Activated CD4-positive, alpha-beta memory T cell treated with anti-CD3 and anti-CD28 coated beads, Interleukin-2, amount 10 ng/mL, durations not matched to agents 7 days and 5 days (primary cell): ENCODE measurements around the gene ZNF3. TPM values are rescaled to one million over a fixed set of nuclear protein-coding genes. Genes with fewer than 3 reads are reported as not detected.
A peak's percentile ranks its signal among the peaks of the same experiment; 100 is the strongest.

Experiments
- CTCF ChIA-PET: fragments of 350-600 bp; sonication (Branson Sonifier 250); formaldehyde crosslinking; loops from one replicate; lab custom pipeline; 2021; ENCODE audit warnings: antibody characterized with exemption, inconsistent platforms; lab: Charles Lee
- POLR2A ChIA-PET: fragments of 350-600 bp; sonication (Branson Sonifier 250); formaldehyde crosslinking; loops from one replicate; lab custom pipeline; 2021; ENCODE audit warnings: antibody characterized with exemption; lab: Charles Lee
- DNase-seq: peaks from one replicate; pipeline ENCODE4 v3.0.0-alpha.2; 2020
- H3K27ac Mint-ChIP-seq: one replicate; pipeline ENCODE4 v1.8.0; 2021; ENCODE audit warnings: mild to moderate bottlenecking, mixed read lengths
- H3K27me3 Mint-ChIP-seq: one replicate; pipeline ENCODE4 v1.8.0; 2021; ENCODE audit warnings: mixed read lengths
- H3K36me3 Mint-ChIP-seq: one replicate; pipeline ENCODE4 v1.8.0; 2021; ENCODE audit warnings: low read depth, mixed read lengths
- H3K4me1 Mint-ChIP-seq: one replicate; pipeline ENCODE4 v1.8.0; 2021; ENCODE audit warnings: mixed read lengths
- H3K4me3 Mint-ChIP-seq: one replicate; pipeline ENCODE4 v1.8.0; 2021; ENCODE audit warnings: mild to moderate bottlenecking, mixed read lengths
- H3K9me3 Mint-ChIP-seq: one replicate; pipeline ENCODE4 v1.8.0; 2021; ENCODE audit warnings: mixed read lengths
- total RNA-seq, 2 experiments: library from RNA; stranded (reverse); gene quantifications; one replicate each; pipeline ENCODE4 v1.2.3, GENCODE V29; 2021

The ZNF3 gene
- total RNA-seq, 2 experiments from 2014 or later: 21.1 to 22.1 TPM

- no peaks in the 10 kb centered on the region for H3K9me3 Mint-ChIP-seq
- H3K4me3 Mint-ChIP-seq: no peak overlapping the region
- H3K27me3 Mint-ChIP-seq: no peaks in the 10 kb centered on the region
- POLR2A ChIA-PET: interaction anchor here (3.0 kb wide), 1 partner anchor 19 kb away, joined by 13 read pairs; the partner anchor contains the start of gene MBLAC1
- no peak for DNase-seq
- peaks cover 51% of the 10 kb centered on the region for H3K36me3 Mint-ChIP-seq
- peaks cover 12% of the 10 kb centered on the region for H3K4me1 Mint-ChIP-seq
- CTCF ChIA-PET: no interaction called here
- no peak overlapping the region for H3K27ac Mint-ChIP-seq
These were observed 25.1 kb upstream of the ZNF3 start for GRCh38 chr7:100106633-100107032.

GRCh38 chr7:100105534-100105933 is 24.0 kb upstream of the ZNF3 start:
- ChIA-PET CTCF (no interaction called here), POLR2A (interaction anchor here (3.0 kb wide), 1 partner anchor 21 kb away, joined by 13 read pairs; the partner anchor contains the start of gene MBLAC1)
- Mint-ChIP-seq H3K36me3 (peaks cover 45% of the 10 kb centered on the region), H3K9me3 (no peaks in the 10 kb centered on the region), H3K4me3 (no peak overlapping the region), H3K27me3 (no peaks in the 10 kb centered on the region), H3K27ac (no peak overlapping the region), H3K4me1 (peaks cover 15% of the 10 kb centered on the region)
- DNase-seq: no peak

DNA sequence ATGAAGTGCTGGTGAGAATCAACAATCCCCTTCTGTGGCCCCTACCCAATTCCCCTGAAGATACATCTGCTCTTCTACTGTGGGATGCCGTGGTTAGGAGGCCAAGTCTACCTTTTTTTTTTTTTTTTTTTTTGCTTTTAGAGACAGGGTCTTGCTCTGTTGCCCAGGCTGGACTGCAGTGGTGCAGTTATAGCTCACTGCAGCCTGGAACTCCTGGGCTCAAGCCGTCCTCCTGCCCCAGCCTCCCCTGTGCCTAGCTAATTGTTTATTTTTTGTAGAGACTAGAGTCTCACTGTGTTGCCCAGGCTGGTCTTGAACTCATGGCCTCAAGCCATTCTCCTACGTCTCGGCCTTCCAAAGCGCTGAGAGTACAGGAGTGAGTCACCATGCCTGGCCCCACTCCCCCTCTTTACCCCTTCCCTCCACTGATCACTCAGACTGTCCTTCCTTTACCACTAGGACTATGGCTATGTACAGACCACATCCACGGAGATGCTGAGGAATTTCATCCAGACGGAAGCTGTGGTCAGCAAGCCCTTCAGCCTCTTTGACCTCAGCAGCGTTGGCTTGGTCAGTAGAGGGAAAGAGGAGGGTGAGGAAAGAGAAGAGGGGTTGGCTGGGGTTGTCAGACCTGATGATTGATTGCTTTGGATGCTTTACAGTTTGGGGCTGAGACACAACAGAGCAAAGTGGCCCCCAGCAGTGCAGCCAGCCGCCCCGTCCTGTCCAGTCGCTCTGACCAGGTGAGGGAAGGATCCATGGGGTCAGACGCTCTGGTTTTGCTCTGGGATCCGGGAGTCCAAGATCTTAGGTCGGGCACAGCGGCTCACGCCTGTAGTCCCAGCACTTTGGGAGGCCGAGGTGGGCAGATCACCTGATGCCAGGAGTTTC is 21.7 kb upstream of the ZNF3 start:
- Mint-ChIP-seq H3K4me1 (peaks cover 32% of the 10 kb centered on the region), H3K27ac (peak overlapping the region; percentile 32), H3K27me3 (no peaks in the 10 kb centered on the region), H3K4me3 (peak overlapping the region; percentile 84), H3K36me3 (peaks cover 52% of the 10 kb centered on the region), H3K9me3 (no peaks in the 10 kb centered on the region)
- CTCF ChIA-PET: interaction anchor here (0.6 to 2.6 kb wide), 6 partner anchors 17 to 1211 kb away, joined by 3 to 15 read pairs (median 3); partner anchors contain the start of gene LAMTOR4
- no peak for DNase-seq
- POLR2A ChIA-PET: interaction anchor here (1.1 to 4.2 kb wide), 8 partner anchors 10 to 483 kb away, joined by 3 to 169 read pairs (median 20); partner anchors contain the start of genes CNPY4, COPS6, FBXO24 and LAMTOR4

DNA sequence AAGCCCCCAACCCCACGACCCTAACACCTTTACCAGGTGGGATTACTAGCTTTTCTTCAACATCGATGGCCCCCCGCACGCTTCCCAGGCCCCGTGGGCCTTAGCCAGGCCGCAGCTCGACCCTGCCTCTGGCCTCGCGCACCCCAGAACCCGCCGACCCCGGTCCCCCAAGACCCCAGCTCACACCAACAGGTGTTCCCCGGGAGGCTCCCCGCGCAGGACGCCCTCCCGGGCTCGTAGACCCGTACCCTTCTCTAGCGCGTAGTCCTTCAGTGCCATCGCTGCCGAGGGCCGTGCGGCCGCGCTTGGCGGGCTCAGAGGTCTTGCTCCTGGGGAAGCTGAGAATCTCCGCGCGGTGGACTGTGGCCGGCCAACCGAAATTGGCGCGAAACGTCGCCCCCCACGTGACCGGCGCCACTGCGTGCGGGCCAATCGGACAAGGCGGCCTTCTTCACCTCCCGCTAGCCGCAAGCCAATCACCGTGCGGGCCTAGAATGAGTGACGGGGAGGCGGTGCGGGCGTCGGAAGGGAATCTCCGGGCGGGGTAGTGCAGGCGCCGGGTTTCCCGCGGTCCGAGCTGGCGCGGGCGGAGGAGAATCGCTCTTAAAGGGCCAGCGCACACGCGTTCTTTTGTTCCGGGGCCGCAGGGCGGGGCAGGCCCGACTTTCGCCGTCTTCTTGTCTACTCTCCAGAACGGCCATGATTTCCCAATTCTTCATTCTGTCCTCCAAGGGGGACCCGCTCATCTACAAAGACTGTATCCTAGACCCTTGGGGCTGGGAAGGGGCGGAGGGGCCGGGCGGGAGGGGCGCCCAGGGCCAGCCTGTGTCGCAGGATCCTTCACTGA is 19.7 kb upstream of the ZNF3 start, which contains the start of the genes AP4M1 and MCM7:
AP4M1 (plus strand) TSS at position 628 of the 847 bp plus-strand sequence; CDS start at position 700, 72 bp downstream.
MCM7 (minus strand) TSS at position 382 of the 847 bp plus-strand sequence; CDS start at position 279, 103 bp downstream.
- Mint-ChIP-seq H3K27ac (peak within 1 kb of the TSS; percentile 90), H3K4me3 (peak within 1 kb of the TSS; percentile 84), H3K27me3 (no peaks in the 10 kb centered on the region), H3K36me3 (peaks cover 50% of the 10 kb centered on the region), H3K4me1 (peaks cover 42% of the 10 kb centered on the region), H3K9me3 (no peaks in the 10 kb centered on the region)
- peak; percentile 99 for DNase-seq
- ChIA-PET CTCF (interaction anchor here (0.7 to 3.7 kb wide), 14 partner anchors 11 to 328 kb away, joined by 3 to 21 read pairs (median 4); partner anchors contain the start of genes LAMTOR4, ZCWPW1 and ZKSCAN1), POLR2A (interaction anchor here (0.8 to 4.2 kb wide), 46 partner anchors 9 to 774 kb away, joined by 3 to 169 read pairs (median 4); partner anchors contain the start of genes AGFG2, BUD31, CNPY4 and COPS6)

- Mint-ChIP-seq H3K9me3 (no peaks in the 10 kb centered on the region), H3K36me3 (peaks cover 53% of the 10 kb centered on the region), H3K4me3 (peak overlapping the region; percentile 84), H3K27me3 (no peaks in the 10 kb centered on the region), H3K27ac (peak overlapping the region; percentile 90), H3K4me1 (peaks cover 44% of the 10 kb centered on the region)
- DNase-seq: peak; percentile 89
- ChIA-PET POLR2A (interaction anchor here (0.8 to 4.2 kb wide), 37 partner anchors 8 to 774 kb away, joined by 3 to 169 read pairs (median 4); partner anchors contain the start of genes AGFG2, BUD31, CNPY4 and COPS6), CTCF (interaction anchor here (1.2 to 3.7 kb wide), 5 partner anchors 13 to 328 kb away, joined by 4 to 21 read pairs (median 4); partner anchors contain the start of gene ZCWPW1)
These were observed 19.0 kb upstream of the ZNF3 start for GRCh38 chr7:100100420-100101015.

- peak overlapping the region; percentile 84 for H3K4me3 Mint-ChIP-seq
- H3K27ac Mint-ChIP-seq: peak overlapping the region; percentile 16
- no peak for DNase-seq
- no peaks in the 10 kb centered on the region for H3K9me3 Mint-ChIP-seq
- POLR2A ChIA-PET: interaction anchor here (0.5 to 4.2 kb wide), 4 partner anchors 13 to 78 kb away, joined by 3 to 169 read pairs (median 22); partner anchors contain the start of genes COPS6 and ZNF3
- CTCF ChIA-PET: interaction anchor here (1.0 to 3.7 kb wide), 2 partner anchors 17 to 606 kb away, joined by 3 to 21 read pairs; no protein-coding TSS in a partner anchor
- H3K4me1 Mint-ChIP-seq: peaks cover 47% of the 10 kb centered on the region
- H3K36me3 Mint-ChIP-seq: peaks cover 60% of the 10 kb centered on the region
- H3K27me3 Mint-ChIP-seq: no peaks in the 10 kb centered on the region
These were observed 17.9 kb upstream of the ZNF3 start for GRCh38 chr7:100099452-100099851.

DNA sequence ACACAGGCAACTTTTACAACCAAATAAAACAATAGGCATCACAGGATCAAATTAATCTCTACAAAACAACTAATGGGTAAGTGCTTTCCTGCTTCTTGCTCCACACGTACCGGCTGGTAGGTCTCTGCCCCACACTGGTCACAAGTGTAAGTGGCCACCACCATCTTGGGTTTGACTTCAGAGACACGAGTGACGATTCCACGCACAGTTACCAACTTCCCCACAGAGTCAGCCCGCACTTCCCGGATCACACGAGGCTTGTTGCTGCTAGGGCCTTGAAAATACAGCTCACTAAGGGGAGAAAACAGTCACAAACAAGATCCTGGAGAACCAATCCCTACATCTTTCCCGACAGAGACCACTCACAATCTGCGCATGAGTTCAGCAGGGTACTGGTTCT is 17.4 kb upstream of the ZNF3 start:
- peaks cover 63% of the 10 kb centered on the region for H3K36me3 Mint-ChIP-seq
- H3K27me3 Mint-ChIP-seq: no peaks in the 10 kb centered on the region
- DNase-seq: no peak
- CTCF ChIA-PET: interaction anchor here (1.0 to 3.7 kb wide), 2 partner anchors 17 to 607 kb away, joined by 3 to 21 read pairs; no protein-coding TSS in a partner anchor
- peaks cover 47% of the 10 kb centered on the region for H3K4me1 Mint-ChIP-seq
- H3K9me3 Mint-ChIP-seq: no peaks in the 10 kb centered on the region
- peak overlapping the region; percentile 84 for H3K4me3 Mint-ChIP-seq
- POLR2A ChIA-PET: interaction anchor here (4.2 kb wide), 1 partner anchor 13 kb away, joined by 169 read pairs; the partner anchor contains the start of genes COPS6 and ZNF3
- H3K27ac Mint-ChIP-seq: no peak overlapping the region

DNA sequence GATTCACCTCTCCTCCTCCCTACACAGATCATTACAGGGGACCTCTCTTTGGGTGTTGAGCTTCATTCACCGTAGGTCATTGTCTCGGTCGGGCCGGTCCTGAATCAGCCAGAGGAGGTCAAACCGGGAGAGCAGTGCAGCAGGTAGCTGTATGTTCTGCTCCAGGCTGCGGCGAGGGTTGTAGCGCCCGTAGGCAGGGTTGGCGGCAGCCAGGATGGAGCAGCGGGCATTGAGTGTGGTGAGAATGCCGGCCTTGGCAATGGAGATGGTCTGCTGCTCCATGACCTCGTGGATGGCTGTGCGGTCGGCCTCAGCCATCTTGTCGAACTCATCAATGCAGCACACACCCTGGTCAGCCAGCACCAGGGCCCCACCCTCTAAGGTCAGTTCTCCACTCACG is 14.2 kb upstream of the ZNF3 start:
- Mint-ChIP-seq H3K9me3 (no peaks in the 10 kb centered on the region), H3K27me3 (no peaks in the 10 kb centered on the region), H3K27ac (peak overlapping the region; percentile 26), H3K4me1 (peaks cover 50% of the 10 kb centered on the region), H3K36me3 (peaks cover 93% of the 10 kb centered on the region), H3K4me3 (no peak overlapping the region)
- DNase-seq: no peak
- CTCF ChIA-PET: interaction anchor here (0.6 kb wide), 1 partner anchor 350 kb away, joined by 3 read pairs; no protein-coding TSS in a partner anchor
- POLR2A ChIA-PET: interaction anchor here (1.0 to 1.5 kb wide), 5 partner anchors 10 to 178 kb away, joined by 3 to 5 read pairs (median 3); partner anchors contain the start of gene MBLAC1

GRCh38 chr7:100095289-100095688 is 13.8 kb upstream of the ZNF3 start:
- POLR2A ChIA-PET: interaction anchor here (0.9 to 1.5 kb wide), 6 partner anchors 10 to 177 kb away, joined by 3 to 5 read pairs (median 3); partner anchors contain the start of gene MBLAC1
- Mint-ChIP-seq H3K9me3 (no peaks in the 10 kb centered on the region), H3K4me3 (no peak overlapping the region), H3K27me3 (no peaks in the 10 kb centered on the region), H3K36me3 (peaks cover 95% of the 10 kb centered on the region), H3K4me1 (peaks cover 54% of the 10 kb centered on the region), H3K27ac (no peak overlapping the region)
- CTCF ChIA-PET: interaction anchor here (0.6 kb wide), 1 partner anchor 350 kb away, joined by 3 read pairs; no protein-coding TSS in a partner anchor
- DNase-seq: no peak

DNA sequence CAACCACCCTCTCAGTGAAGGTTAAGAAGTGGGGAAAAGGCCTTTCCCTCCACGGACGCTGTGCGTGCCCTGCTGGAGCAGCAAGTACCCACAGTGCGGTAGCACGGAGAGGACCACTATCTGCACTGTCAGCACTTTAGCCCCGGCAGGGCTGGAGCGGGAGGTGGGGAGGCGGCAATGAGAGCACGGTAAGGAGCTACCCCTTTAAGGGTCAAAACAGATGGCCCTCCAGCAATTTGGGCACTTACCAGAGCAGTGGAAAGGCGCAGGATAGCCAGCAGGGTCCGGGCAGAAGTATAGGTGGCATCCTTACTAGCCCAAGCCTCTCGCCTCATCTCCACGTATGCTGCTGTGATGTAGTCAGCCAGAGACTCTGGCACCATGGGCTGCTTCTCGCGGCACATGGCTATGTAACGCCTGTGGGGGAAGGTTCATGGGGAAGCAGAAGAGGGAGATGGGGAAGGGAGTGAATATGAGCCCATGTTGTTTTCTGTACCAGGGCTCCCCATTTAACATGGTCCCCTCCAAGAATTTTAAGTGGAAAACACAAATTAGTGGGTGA is 12.5 kb upstream of the ZNF3 start:
- H3K4me3 Mint-ChIP-seq: no peak overlapping the region
- CTCF ChIA-PET: no interaction called here
- no peaks in the 10 kb centered on the region for H3K9me3 Mint-ChIP-seq
- peaks cover 53% of the 10 kb centered on the region for H3K4me1 Mint-ChIP-seq
- no peaks in the 10 kb centered on the region for H3K27me3 Mint-ChIP-seq
- DNase-seq: no peak
- H3K27ac Mint-ChIP-seq: no peak overlapping the region
- POLR2A ChIA-PET: no interaction called here
- peaks cover 91% of the 10 kb centered on the region for H3K36me3 Mint-ChIP-seq

- CTCF ChIA-PET: no interaction called here
- no peak for DNase-seq
- peaks cover 86% of the 10 kb centered on the region for H3K36me3 Mint-ChIP-seq
- peaks cover 48% of the 10 kb centered on the region for H3K4me1 Mint-ChIP-seq
- H3K27me3 Mint-ChIP-seq: no peaks in the 10 kb centered on the region
- H3K27ac Mint-ChIP-seq: no peak overlapping the region
- no peaks in the 10 kb centered on the region for H3K9me3 Mint-ChIP-seq
- no peak overlapping the region for H3K4me3 Mint-ChIP-seq
- POLR2A ChIA-PET: interaction anchor here (0.6 to 2.0 kb wide), 2 partner anchors 11 to 35 kb away, joined by 4 to 7 read pairs; no protein-coding TSS in a partner anchor
These were observed 12.0 kb upstream of the ZNF3 start for GRCh38 chr7:100093498-100093897.
